GM23248 (cell line): Measurements from ENCODE around the gene FASLG. TPM values are rescaled to one million over a fixed set of nuclear protein-coding genes. Genes with fewer than 3 reads are reported as not detected.
A peak's percentile ranks its signal among the peaks of the same experiment; 100 is the strongest.

Experiments
- DNase-seq: peaks from one replicate; pipeline ENCODE4 v3.0.0-alpha.2; 2015
- H2AFZ ChIP-seq: fragments of 200-600 bp; sonication (generic); 2 replicates; pipeline ENCODE4 v1.6.1; 2016; ENCODE audit warnings: antibody characterized with exemption
- H3F3A ChIP-seq: fragments of 200-600 bp; sonication (generic); 2 replicates; pipeline ENCODE4 v1.6.1; 2016; ENCODE audit warnings: mild to moderate bottlenecking, antibody characterized with exemption, mixed run types; ENCODE audit not compliant: insufficient read depth
- H3K27ac ChIP-seq: fragments of 200-600 bp; sonication (generic); 2 replicates; pipeline ENCODE4 v1.5.1; 2016; ENCODE audit warnings: mild to moderate bottlenecking
- H3K27me3 ChIP-seq: fragments of 200-600 bp; sonication (generic); replicated peaks from 2 replicates; pipeline ENCODE4 v1.6.1; 2016; ENCODE audit warnings: mild to moderate bottlenecking; ENCODE audit not compliant: insufficient read depth
- H3K36me3 ChIP-seq: fragments of 200-600 bp; sonication (generic); 2 replicates; pipeline ENCODE4 v1.6.1; 2016; ENCODE audit warnings: low read depth, mild to moderate bottlenecking
- H3K4me1 ChIP-seq: fragments of 200-600 bp; sonication (generic); 2 replicates; pipeline ENCODE4 v1.6.1; 2016; ENCODE audit warnings: mild to moderate bottlenecking; ENCODE audit not compliant: insufficient read depth
- H3K4me2 ChIP-seq: fragments of 200-600 bp; sonication (generic); one replicate; pipeline ENCODE4 v1.6.1; 2016; ENCODE audit warnings: mild to moderate bottlenecking; ENCODE audit not compliant: unreplicated experiment
- H3K4me3 ChIP-seq: fragments of 200-600 bp; sonication (generic); 2 replicates; pipeline ENCODE4 v1.5.1; 2016; ENCODE audit warnings: mild to moderate bottlenecking
- H3K79me2 ChIP-seq: fragments of 200-600 bp; sonication (generic); 2 replicates; pipeline ENCODE4 v1.6.1; 2016; ENCODE audit warnings: mild to moderate bottlenecking; ENCODE audit not compliant: insufficient read depth
- H3K9ac ChIP-seq: fragments of 200-600 bp; sonication (generic); 2 replicates; pipeline ENCODE4 v1.6.1; 2016; ENCODE audit warnings: mild to moderate bottlenecking
- H3K9me2 ChIP-seq: fragments of 200-600 bp; sonication (generic); 2 replicates; pipeline ENCODE4 v1.6.1; 2016; ENCODE audit warnings: mixed run types, mild to moderate bottlenecking, moderate library complexity; ENCODE audit not compliant: insufficient read depth
- H3K9me3 ChIP-seq: fragments of 200-600 bp; sonication (generic); one replicate; pipeline ENCODE4 v1.6.1; 2017; ENCODE audit warnings: low read depth
- H4K20me1 ChIP-seq: fragments of 200-600 bp; sonication (generic); 2 replicates; pipeline ENCODE4 v1.6.0; 2016; ENCODE audit not compliant: insufficient read depth
- EZH2 ChIP-seq: fragments of 200-600 bp; sonication (generic); IDR thresholded peaks from 2 replicates; pipeline ENCODE4 v1.6.1; 2018; ENCODE audit warnings: antibody characterized with exemption, mild to moderate bottlenecking; ENCODE audit not compliant: insufficient read depth, poor library complexity, severe bottlenecking
- EZH2phosphoT487 ChIP-seq: fragments of 200-600 bp; sonication (generic); IDR thresholded peaks from 2 replicates; pipeline ENCODE4 v1.6.1; 2018; ENCODE audit warnings: antibody characterized with exemption, moderate library complexity, mild to moderate bottlenecking, low read depth; ENCODE audit not compliant: insufficient read depth
- WGBS, 2 experiments: methylation state at CpG; one replicate each; pipeline ENCODE4 v1.1.6; 2015 to 2017; ENCODE audit warnings: low lambda C conversion rate in 2 of 2, low coverage in 1 of 2; ENCODE audit errors: missing lambda C conversion rate in 2 of 2; 5-methylcytosine and 5-hydroxymethylcytosine counted together
- in situ Hi-C: fragments of 300-500 bp; cut with MboI; formaldehyde crosslinking; loops from 2 replicates; pipeline ENCODE4 v1.15.0; 2020
- polyA plus RNA-seq: library from polyadenylated mRNA; unstranded; fragments of >200 nt; fragmentation: Nextera tagmentation; extraction: Ambion mirVana; gene quantifications from 2 replicates; pipeline ENCODE4 v1.2.1, GENCODE V29; 2016
- total RNA-seq: library from RNA; depleted of rRNA; stranded (reverse); fragments of >200 nt; shearing (Covaris generic); gene quantifications from 2 replicates; pipeline ENCODE4 v1.2.3, GENCODE V29; 2014

The FASLG gene
- total and polyA plus RNA-seq, 2 experiments from 2014 or later, result not detected

- Histone ChIP-seq H3K36me3 (no peaks in the 10 kb centered on the region), H2AFZ (0 out of 2 replicates have a peak overlapping the region, but pooled peaks have one; percentile 5), H3K27ac (no peak overlapping the region), H3K4me2 (no peak overlapping the region), H3K27me3 (no peaks in the 10 kb centered on the region), H3F3A (peaks cover 23% of the 10 kb centered on the region), H3K4me3 (no peak overlapping the region), H3K9me2 (no peaks in the 10 kb centered on the region), H3K4me1 (peaks cover 22% of the 10 kb centered on the region), H3K79me2 (no peaks in the 10 kb centered on the region), H3K9me3 (no peaks in the 10 kb centered on the region), H4K20me1 (no peaks in the 10 kb centered on the region), H3K9ac (no peak overlapping the region)
- in situ Hi-C loops, result no loop called here
- peak; percentile 16 for DNase-seq
- WGBS, 2 experiments, result 70 to 73% methylated on average over 5 of the region's 5 CpGs
- TF ChIP-seq EZH2 (no peak), EZH2phosphoT487 (no peak)
These were observed 5.7 kb upstream of the FASLG start for GRCh38 chr1:172653015-172653709.

- Histone ChIP-seq H2AFZ (peak overlapping the region; percentile 10), H3F3A (peaks cover 23% of the 10 kb centered on the region), H3K4me3 (no peak overlapping the region), H3K27ac (peak overlapping the region; percentile 42), H4K20me1 (no peaks in the 10 kb centered on the region), H3K9me3 (no peaks in the 10 kb centered on the region), H3K9ac (no peak overlapping the region), H3K4me2 (peak overlapping the region; percentile 67), H3K27me3 (no peaks in the 10 kb centered on the region), H3K9me2 (no peaks in the 10 kb centered on the region), H3K79me2 (no peaks in the 10 kb centered on the region), H3K36me3 (no peaks in the 10 kb centered on the region), H3K4me1 (peaks cover 22% of the 10 kb centered on the region)
- in situ Hi-C loops, result no loop called here
- TF ChIP-seq EZH2phosphoT487 (no peak), EZH2 (no peak)
- 12 to 21% methylated on average over 2 of the region's 2 CpGs for WGBS, 2 experiments
- peak; percentile 92 for DNase-seq
These were observed 4.4 kb upstream of the FASLG start for GRCh38 chr1:172654535-172654934.

DNA sequence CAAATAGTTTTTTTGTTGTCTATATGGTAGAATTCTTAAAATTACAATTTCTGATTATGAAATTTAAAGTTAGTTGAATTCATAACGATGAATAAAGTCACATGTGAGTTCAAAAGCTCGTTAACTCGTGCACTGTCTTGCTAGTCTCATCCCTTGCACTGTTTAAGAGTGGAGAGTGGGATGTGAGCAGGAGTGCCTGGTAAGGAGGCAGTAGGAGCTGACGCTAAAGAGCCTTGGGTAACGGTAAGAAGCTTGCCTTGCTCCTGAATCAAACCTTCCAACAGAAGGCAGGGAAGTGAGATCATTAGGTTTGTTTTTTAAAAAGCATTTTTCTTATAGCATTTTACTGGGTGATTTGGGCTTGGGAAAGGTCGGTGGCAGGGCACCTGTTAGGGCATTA is 2.3 kb upstream of the FASLG start:
- in situ Hi-C loops, result no loop called here
- no peaks in the 10 kb centered on the region for H3K79me2 ChIP-seq
- 91 to 93% methylated on average over 6 of the region's 6 CpGs for WGBS, 2 experiments

GRCh38 chr1:172657586-172657985 is 1.3 kb upstream of the FASLG start:
- TF ChIP-seq EZH2 (no peak), EZH2phosphoT487 (no peak)
- H2AFZ ChIP-seq, result no peak overlapping the region
- DNase-seq, result no peak
- no peaks in the 10 kb centered on the region for H3K79me2 ChIP-seq
- H3K9me3 ChIP-seq, result no peaks in the 10 kb centered on the region
- H4K20me1 ChIP-seq, result no peaks in the 10 kb centered on the region
- no peak overlapping the region for H3K27ac ChIP-seq
- H3K9me2 ChIP-seq, result no peaks in the 10 kb centered on the region
- no peak overlapping the region for H3K9ac ChIP-seq
- peaks cover 32% of the 10 kb centered on the region for H3F3A ChIP-seq
- 95 to 100% methylated on average over 1 of the region's 1 CpG for whole genome bisulfite sequencing, 2 experiments
- H3K36me3 ChIP-seq, result no peaks in the 10 kb centered on the region
- no peak overlapping the region for H3K4me2 ChIP-seq
- H3K4me1 ChIP-seq, result peaks cover 36% of the 10 kb centered on the region
- in situ Hi-C loops, result no loop called here
- no peaks in the 10 kb centered on the region for H3K27me3 ChIP-seq
- H3K4me3 ChIP-seq, result no peak overlapping the region

More for the DNA sequence above, 2.3 kb upstream of the FASLG start:
- no peaks in the 10 kb centered on the region for H3K27me3 ChIP-seq
- H3F3A ChIP-seq, result peaks cover 32% of the 10 kb centered on the region
- H4K20me1 ChIP-seq, result no peaks in the 10 kb centered on the region
- H3K4me2 ChIP-seq, result no peak overlapping the region
- DNase-seq, result no peak
- no peaks in the 10 kb centered on the region for H3K9me2 ChIP-seq
- H3K9ac ChIP-seq, result no peak overlapping the region
- no peak overlapping the region for H2AFZ ChIP-seq
- TF ChIP-seq EZH2phosphoT487, result no peak
- no peak for TF ChIP-seq EZH2
- peaks cover 35% of the 10 kb centered on the region for H3K4me1 ChIP-seq
- H3K36me3 ChIP-seq, result no peaks in the 10 kb centered on the region
- H3K27ac ChIP-seq, result no peak overlapping the region
- no peak overlapping the region for H3K4me3 ChIP-seq
- no peaks in the 10 kb centered on the region for H3K9me3 ChIP-seq
